ENCODE results near the gene ABCD3.
"Not testable (repeated sequence)": the region's sequence is repeated elsewhere in the genome, so short reads cannot be mapped to it uniquely, and the experiment has no call there.

Gene ABCD3

DNA sequence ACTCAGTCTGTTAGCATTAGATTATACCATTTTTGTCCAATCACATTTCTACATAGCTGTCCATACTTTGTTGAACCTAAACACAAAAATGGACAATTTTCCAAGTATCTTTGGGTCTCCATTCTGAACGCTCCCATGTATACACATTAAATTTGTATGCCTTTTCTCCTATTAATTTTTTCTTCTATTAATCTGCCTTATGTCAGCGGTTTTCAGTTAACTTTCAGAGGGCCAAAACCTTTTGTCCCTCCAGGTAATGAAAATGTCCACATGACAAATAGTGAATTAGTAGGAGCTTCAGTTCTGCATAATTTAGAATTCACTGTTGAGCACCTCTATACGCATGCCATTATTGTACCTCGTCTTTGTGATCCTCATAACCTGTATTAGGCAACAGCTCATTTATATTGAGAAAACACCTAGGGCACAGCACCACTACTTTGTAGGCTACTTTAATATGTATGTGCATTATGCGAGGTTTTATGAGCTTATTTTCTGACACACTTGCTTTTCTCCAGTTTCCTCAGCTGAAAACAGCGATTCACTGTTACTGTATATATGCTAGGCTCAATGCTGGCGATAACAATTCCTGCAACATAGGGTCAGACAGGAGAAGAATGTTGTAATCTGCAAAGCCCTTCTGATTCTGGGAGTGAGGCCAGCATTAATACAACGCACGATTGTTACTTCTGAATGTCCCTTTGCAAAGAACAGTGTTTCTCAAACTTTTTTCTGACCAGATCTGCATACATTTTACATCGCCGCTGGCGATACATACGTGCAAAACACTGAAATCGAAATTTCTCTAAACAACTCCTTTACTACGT is 1.1 kb upstream of the ABCD3 start:
- no peak for DNase-seq

DNA sequence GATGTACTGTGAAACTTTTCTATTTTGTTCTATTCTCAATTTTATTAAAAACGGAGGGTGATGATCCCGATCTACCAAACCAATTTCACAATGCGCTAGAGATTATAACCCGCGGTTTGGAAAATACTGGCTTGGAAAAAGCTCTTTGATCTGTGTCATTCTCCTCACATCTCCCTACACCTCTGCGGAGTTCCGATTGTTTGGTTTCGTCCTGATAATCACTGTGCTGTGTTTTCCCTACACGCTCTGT is 536 bp upstream of the ABCD3 start:
- DNase-seq, result no peak

DNA sequence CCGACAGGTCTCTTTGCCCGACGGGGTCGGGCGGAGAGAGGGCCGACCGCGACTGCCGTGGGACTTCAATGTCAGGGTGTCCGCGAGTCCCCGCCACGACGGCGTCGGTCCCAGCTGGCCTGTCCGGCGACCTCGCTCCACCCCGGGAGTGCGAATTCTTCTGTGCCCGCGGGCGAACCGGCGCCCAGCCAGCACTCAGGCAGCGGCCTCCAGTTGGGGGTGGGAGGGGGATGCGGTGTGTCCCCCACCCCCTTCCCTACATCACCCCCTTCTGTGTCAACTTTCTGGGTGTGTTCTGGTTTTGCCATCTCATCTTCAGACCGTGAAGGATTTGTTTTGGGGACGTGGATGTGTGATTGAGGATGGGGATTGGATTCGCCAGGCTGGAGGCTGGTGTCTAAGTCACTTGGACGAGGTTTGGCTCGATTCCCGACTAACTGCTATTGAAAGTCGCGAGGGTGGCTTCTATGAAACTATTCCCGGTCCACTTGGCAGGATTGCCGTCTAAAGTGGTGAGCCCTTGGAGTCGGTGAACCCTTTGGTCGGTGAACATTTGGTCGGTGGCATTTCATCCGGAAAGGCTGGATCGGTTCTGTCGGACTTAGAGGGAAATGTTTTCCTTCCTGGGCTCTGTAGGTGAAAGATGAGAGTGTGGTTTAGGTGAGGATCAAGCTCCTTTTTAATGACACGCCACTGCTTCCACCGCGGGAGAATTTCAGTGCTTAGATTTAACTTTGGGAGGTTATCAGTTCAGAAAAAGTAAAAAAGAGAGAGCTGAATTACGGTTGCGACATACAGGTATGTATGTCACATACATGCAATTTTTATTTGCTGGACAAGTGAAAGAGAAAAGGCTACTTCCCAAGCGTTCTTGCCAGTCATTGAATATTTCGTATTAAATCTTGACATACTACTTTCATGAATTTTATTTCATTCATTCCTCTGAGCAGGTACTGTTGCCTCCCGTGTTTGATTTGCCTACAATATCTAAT is 771 bp downstream of the ABCD3 start:
- no peak for DNase-seq

DNA sequence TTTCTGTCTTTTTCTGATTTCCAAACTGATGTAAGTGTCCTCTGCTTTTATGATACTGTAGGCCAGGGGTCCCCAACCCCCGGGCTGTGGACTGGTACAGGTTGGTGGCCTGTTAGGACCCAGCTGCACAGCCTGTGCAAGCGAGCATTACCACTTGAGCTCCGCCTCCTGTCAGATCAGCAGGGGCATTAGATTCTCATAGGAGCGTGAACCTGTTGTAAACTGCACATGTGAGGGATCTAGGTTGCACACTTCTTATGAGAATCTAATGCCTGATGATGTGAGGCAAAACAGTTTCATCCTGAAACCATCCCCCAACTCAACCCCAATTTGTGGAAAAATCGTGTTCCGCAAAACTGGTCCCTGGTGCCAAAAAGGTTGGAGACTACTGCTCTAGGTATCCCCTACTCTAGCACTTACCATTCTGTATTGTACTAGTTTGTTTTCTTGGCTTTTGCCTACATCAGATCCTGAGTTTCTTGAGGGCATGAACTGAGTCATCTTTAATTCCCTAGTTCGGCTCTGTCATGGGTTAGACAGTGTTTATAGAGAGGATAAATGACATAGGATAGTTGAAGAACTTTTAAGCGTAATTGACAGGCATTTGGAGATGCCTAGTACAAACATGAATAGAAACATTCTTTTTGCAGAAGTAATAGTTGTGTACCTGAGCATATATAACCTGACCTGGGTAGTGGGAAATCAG is 4.1 kb downstream of the ABCD3 start:
- no peak for DNase-seq

DNA sequence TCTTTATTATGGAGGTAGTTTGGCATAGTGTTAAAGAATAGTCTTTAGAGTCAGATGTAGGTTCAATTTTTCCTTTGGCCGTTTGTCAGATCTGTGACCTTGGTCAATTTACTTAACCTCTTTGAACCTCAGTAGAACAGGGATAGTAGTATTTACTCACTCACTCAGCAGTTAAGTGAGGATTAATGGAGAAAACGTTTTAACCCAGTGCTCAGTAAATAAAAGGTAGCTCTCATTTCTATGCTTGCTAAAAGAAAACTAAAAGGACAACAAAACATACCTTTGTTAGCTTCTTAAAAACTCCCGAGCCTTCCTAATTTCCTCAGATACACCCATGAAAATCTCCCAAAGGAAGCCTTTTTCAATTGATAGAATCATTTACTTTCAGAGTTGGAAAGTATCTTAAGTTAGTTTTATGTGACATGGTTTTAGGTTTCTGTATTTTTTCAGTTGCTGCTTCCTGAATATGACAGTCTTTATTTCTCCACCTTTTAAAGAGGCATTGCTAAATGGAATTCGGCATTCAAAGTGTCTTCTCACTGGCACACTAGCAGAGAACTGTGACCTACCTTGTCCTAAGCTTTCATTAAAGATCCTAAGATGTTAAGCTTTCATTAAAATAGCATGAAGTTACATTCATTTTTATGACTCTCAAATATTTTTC is 7.8 kb downstream of the ABCD3 start:
- DNase-seq, result no peak

DNA sequence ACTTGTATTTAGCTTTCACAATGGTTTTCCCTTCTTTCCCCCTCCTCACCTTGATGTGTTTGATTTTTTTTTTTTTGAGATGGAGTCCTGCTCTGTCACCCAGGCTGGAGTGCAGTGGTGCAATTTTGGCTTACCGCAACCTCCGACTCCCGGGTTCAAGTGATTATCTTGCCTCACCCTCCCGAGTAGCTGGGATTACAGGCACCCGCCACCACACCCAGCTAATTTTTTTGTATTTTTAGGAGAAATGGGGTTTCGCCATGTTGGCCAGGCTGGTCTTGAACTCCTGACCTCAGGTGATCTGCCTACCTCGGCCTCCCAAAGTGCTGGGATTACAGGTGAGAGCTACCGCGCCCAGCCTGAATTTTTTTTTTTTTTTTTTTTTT is 8.3 kb downstream of the ABCD3 start:
- not testable (repeated sequence) for DNase-seq

DNA sequence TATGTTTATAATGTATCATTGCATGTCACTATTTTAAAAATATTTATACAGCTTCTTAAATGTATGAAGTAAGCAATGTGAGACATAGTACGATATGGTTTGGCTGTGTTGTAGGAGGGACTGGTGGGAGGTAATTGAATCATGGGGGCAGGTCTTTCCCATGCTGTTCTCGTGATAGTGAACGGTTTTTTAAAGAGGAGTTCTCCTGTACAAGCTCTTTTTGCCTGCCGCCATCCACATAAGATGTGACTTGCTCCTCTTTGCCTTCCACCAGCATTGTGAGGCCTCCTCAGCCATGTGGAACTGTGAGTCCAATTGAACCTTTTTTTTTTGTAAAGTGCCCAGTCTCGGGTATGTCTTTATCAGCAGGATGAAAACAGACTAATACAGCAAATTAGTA is 10.3 kb downstream of the ABCD3 start:
- DNase-seq, result no peak

DNA sequence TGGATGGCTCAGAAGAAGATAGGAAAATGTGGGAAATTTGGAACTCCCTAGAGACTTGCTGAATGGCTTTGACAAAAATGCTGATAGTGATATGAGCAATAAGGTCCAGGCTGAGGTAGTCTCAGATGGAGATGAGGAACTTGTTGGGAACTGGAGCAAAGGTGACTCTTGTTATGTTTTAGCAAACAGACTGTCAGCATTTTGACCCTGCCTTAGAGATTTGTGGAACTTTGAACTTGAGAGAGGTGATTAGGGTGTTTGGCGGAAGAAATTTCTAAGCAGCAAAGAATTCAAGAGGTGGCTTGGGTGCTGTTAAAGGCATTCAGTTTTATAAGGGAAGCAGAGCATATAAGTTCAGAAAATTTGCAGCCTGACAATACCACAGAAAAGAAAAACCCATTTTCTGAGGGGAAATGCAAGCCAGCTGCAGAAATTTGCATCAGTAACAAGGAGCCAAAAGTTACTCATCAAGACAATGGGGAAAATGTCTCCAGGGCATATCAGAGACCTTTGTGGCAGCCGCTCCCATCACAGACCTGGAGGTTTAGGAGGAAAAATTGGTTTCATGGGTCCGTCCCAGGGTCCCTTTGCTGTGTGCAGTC is 10.8 kb downstream of the ABCD3 start:
- DNase-seq, result not testable (repeated sequence)

DNA sequence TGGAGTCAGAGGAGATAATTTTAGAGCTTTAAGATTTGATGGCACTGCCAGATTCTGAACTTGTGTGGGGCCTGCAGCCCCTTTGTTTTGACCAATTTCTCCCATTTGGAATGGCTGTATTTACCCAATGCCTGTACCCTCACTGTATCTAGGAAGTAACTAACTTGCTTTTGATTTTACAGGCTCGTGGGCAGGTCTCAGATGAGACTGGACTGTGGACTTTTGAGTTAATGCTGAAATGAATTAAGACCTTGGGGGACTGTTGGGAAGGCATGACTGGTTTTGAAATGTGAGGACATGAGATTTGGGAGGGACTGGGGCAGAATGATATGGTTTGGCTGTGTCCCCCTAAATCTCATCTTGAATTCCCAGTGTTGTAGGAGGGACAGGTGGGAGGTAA is 11.9 kb downstream of the ABCD3 start:
- DNase-seq, result not testable (repeated sequence)

DNA sequence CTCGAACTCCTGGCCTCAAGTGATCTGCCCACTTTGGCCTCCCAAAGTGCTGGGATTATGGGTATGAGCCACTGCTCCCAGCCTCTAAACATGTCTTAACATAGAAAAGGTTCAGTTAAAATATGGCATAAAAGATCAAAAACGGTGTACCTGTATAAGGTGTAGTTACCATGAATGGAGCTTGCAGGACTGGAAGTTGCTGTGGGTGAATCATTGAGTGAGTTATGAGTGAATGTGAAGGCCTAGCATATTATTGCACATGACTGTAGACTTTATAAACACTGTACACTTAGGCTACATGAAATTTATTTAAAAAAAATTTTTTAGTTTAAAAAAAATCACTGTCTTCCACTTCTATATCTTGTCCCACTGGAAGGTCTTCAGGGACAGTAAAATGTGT is 15.7 kb downstream of the ABCD3 start:
- DNase-seq, result no peak

DNA sequence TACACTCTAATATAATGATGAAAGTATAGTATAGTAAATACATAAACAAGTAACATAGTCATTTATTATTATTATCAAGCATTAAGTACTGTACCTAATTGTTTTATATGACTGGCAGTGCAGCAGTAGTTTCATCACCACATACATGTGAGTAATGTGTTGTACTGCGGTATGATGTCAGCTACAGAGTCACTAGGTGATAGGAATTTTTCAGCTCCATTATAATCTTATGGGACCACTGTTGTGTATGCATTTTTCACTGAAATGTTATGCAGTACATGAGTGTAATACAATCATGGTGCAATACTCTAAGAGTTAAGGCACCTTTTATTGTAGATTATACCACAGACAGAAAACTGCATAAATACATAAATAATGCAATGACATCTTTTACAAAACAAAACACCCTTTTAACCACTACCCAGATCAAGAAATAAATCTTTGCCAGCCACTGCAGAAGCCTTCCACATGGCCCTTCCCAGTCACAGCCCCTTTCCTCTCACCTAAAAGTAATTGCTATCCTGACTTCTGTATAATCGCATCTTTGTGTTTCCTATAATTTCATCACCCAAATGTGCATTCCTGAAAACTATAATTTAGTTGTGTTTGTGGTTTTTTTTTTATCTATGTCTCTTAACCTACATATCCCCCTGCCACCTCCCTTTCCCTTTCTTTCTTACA is 16.3 kb downstream of the ABCD3 start:
- no peak for DNase-seq

DNA sequence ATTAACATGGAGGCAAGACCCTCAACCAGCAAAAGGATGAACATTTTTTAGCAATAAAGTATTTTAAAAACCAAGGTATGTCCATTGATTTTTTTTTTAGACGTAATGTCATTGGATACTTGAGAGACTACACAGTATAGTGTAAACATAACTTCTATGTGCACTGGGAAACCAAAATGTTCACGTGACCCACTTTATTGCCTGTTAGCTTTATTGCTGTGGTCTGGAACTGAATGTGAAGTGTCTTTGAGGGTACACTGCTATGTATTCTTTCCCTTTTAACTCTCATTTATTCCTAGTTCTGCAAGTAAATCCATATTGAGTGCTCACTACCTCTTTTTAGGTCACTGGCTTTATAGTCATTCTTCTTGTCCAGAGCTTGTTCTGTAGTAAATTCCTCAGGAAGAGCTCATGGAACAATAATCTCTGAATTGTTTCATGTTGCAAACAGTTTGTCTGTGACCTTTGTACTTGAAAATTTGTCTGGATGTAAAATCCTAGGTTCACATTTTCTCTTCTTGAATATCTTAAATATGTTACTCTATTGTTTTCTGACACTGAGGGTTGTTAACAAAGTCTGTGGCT is 20.6 kb downstream of the ABCD3 start:
- no peak for DNase-seq

DNA sequence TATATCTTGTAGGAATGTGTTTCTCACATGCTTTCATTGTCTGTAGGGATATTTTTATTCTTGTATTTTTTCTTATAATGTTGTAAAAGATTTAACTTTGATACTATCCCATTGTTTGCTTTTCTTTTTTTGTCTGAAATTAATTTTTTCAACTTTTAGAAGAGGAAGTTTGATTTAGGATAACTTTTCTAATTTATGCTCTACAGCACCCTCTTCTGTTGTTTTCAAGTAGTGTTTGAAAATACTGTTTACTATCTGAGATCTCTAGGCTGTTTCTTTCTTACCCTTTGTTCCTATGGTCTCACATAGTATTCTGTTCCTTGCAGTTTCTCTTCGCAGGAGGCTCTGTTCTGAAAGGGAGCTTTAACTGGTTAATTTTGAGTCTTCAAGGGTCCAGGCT is 21.9 kb downstream of the ABCD3 start:
- DNase-seq, result no peak

DNA sequence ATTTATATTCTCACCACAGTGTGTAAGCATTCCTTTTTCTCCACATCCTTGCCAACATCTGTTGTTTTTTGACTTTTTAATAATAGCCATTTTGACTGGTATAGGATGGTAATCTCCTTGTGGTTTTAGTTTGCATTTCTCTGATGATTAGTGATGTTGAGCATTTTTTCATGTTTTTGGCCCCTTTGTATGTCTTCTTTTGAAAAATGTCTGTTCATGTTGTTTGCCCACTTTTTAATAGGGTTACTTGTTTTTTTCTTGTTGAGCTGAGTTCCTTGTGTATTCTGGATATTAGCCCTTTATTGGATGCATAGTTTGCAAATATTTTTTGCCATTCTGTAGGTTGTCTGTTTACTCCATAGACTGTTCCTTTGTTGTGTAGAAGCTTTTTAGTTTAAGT is 24.9 kb downstream of the ABCD3 start:
- not testable (repeated sequence) for DNase-seq

DNA sequence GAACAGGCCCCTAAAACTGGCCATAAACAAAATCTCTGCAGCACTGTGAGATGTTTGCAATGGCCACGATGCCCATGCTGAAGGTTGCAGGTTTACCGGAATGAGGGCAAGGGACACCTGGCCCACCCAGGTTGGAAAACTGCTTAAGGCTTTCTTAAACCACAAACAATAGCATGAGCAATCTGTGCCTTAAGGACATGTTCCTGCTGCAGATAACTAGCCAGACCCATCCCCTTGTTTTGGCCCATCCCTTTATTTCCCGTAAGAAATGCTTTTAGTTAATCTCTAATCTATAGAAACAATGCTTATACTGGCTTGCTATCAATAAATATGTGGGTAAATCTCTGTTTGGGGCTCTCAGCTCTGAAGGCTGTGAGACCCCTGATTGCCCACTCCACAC is 26.6 kb downstream of the ABCD3 start:
- DNase-seq, result not testable (repeated sequence)

DNA sequence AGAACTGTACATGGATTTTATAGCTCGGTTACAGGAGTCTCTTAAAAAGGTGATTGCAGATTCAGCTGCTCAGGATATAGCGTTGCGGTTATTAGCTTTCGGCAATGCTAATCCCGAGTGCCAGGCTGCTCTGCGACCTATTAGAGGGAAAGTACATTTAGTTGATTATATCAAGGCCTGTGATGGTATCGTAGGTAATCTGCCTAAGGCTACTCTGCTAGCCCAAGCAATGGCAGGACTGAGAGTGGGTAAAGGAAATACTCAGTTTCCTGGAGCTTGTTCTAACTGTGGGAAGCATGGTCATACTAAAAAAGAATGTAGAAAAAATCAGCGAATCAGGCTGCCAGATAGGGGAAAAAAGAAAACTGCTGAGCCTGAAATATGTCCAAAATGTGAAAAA is 27.5 kb downstream of the ABCD3 start:
- not testable (repeated sequence) for DNase-seq

DNA sequence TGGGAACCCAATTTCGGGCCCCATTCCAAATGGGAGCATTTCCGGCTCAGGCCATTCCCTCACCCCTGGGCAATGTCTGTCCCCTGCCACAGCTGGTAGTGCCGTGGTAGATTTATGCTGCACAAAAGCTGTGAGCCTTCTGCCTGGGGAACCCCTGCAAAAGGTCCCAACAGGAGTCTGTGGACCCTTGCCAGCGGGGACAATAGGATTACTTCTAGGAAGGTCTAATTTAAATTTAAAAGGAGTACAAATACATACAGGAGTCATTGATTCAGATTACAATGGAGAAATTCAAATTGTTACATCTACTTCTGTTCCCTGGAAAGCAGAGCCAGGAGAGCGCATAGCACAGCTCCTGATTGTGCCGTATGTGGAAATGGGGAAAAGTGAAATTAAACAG is 28.0 kb downstream of the ABCD3 start:
- not testable (repeated sequence) for DNase-seq

DNA sequence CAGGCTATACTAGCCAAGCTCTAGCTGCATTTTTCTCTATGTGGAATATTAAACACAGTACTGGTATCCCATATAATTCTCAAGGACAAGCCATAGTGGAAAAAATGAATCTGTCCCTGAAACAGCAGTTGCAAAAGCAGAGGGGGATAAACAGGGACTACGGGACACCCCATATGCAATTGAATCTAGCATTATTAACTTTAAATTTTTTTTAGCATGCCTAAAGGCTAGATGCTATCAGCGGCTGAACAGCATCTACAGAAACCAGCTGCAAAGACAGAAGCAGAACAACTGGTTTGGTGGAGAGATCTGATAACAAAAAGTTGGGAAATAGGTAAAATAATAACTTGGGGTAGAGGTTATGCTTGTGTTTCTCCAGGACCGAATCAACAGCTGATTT is 30.6 kb downstream of the ABCD3 start:
- DNase-seq, result not testable (repeated sequence)

DNA sequence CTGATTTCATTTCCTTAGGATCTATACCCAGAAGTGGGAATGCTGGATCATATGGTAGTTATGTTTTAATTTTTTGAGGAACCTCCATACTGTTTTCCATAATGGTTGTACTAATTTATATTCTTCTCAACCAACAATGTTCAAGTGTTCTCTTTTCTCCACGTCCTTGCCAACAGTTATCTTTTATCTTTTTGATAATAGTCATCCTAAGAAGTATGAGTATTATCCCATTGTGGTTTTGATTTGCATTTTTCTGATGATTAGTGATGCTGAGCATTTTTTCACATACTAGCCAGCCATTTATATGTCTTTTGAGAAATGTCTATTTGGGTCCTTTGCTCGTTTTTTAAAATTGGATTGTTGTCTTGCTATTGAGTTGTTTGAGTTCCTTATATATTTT is 38.5 kb downstream of the ABCD3 start:
- no peak for DNase-seq

DNA sequence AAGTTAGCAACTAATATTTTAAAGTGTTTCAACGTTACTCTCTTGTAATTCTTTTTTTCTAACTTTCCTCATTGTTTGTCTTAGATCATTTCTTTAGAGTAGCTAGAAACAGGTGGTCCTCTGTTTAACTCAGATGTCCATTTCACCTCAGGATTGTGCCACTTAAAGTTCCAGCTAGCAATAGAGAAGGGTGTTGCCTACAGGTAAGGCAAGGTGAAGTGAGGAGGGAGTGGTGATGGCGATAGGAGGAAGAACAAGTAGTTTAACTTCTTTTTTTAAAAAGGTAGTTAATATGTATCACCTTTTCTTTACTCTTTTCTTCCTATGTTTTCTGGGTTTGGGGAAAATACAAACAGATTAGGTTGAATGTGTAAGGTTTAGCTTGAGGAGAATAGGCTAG is 44.4 kb downstream of the ABCD3 start:
- DNase-seq, result no peak

DNA sequence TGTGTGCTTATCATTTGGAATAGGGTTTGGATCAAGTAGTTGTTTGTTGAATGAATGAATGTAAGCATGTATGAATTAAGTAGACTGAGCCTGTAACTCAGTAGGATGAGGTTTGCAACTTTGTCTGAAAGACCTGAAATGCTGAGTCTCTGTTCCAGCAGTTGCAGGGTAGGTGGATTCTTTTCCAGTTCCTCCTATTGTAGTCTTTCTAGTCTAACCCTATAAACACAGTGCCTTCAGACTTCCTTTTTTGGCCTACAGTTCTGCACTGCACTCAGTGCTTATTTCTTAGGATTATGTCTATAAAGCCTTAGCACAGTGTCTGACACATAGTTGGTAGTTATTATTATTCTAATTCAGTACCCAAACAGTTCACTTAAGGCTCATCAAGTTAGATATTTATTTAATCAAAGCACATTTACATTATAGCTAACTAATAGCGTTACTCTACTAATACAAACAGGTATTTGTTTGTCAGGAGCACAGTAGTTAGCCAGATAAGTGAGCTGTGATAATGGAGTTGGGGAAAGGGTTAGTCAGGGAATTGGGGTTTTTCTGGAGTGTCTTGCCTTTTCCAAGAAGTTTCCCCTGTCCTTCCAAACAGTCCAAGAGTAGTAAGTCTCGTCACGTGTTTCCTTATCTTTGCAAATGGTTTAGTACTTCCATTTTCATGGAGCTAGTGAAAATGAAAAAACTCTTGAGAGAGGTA is 45.0 kb downstream of the ABCD3 start:
- DNase-seq, result no peak
